Measurements from ENCODE around the gene IGHMBP2. TPM values are rescaled to one million over a fixed set of nuclear protein-coding genes. Genes with fewer than 3 reads are reported as not detected.
"Not testable (repeated sequence)": the region's sequence is repeated elsewhere in the genome, so short reads cannot be mapped to it uniquely, and the experiment has no call there.

IGHMBP2 gene
- total RNA-seq, 1 donor, result 15.5 TPM

DNA sequence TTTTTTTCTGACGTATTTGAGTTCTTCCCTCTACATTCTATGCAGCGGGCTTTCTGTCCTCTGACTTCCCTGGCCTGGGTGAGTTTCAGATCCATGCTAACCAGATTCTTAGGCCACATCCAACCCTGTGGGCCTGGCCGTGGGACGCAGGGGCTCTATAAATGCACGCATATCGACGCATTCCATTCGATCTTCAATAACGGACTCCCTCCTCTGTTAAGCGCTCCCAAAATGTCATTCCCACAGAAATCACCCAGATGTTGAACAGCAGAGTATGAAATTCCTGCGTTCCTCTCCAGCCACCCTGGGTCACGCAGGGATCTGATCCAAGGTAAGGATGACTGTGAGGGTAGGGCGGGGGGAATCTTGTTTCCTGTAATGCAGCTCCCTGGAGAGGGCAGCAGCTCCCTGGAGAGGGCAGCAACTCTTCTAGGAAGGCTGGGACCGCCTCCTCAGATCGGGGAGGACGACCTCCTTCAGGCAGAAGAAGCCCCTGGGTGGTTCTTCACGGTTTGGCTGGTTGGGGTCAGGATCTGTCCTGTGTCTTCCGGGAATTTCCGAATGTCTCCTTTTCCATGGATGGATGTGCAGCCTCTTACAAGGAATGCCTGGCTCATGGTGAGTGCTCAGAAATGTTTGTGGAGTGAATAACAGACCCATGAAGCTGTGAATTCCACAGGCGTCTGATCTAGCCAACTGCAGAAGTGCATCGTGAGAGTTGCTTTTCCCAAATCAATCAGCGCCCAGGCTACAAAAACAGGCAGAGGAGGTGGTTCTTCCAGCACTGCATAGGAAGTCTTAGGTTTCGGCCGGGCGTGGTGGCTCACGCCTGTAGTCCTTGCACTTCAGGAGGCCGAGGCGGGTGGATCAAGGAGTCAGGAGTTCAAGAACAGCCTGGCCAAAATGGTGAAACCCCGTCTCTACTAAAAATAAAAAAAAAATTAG lies 64.9 kb downstream of the IGHMBP2 start:
- no peaks in the 10 kb centered on the region for H3K27me3 ChIP-seq (ENCODE audit: insufficient read depth, low read length)
- no peaks in the 10 kb centered on the region for H3K4me1 ChIP-seq (ENCODE audit: insufficient read depth, low read length)
- H3K4me3 ChIP-seq (ENCODE audit: low read length), result no peak overlapping the region
- no peaks in the 10 kb centered on the region for H3K9me3 ChIP-seq (ENCODE audit: low read depth, low read length)

DNA sequence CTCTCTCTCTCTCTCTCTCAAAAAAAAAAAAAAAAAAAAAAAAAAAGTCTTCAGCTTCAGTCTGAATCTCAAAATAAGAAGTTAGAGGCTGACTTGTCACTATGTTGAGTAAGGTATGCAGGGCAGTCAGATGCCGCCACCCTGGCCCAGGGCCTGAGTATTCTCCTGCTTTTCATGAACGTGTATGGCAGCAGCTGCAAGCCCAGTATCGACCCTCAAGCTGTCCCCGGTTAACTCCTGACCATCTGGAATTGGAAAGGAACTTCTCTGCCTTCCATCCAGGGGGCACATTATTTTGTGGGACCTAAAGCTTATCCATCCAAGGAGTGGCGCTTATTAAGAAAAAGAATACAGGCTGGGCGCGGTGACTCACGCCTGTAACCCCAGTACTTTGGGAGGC lies 65.7 kb downstream of the IGHMBP2 start:
- no peak overlapping the region for H3K4me3 ChIP-seq (ENCODE audit: low read length)
- no peaks in the 10 kb centered on the region for H3K4me1 ChIP-seq (ENCODE audit: insufficient read depth, low read length)
- H3K9me3 ChIP-seq (ENCODE audit: low read depth, low read length), result no peaks in the 10 kb centered on the region
- no peaks in the 10 kb centered on the region for H3K27me3 ChIP-seq (ENCODE audit: insufficient read depth, low read length)

DNA sequence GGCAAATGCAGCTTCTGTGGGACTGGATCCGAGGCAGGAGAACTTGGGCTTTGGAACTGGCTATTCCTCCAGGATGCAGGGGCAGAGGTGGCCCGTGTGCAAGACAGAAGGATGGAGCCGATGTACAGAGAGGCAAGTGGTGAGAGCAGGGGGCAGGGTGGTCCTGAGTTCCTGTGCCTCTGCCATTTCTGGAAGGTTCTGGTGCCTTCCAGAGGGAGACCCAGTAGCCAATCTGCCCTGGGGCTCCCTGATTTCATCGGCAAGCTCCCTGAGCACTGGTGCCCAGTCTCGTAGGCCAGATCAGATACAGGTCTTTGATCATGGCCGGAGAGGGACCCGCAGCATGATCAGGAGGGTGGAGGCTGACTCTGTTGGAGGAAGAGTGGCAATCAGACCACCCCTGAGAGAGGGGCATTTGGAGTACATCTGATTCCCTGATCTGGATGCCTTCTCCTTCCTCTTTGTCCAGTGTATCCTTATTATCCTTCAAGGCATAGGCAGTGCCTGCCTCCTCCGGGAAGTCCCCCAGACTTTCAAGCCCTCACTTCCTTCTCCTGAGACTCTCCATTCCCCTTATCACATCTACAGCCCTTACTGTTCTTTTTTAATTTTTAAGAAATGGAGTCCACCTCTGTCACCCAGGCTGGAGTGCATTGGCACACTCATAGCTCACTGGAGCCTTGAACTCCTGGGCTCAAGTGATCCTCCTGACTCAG lies 67.4 kb downstream of the IGHMBP2 start:
- H3K4me3 ChIP-seq (ENCODE audit: low read length), result no peak overlapping the region
- no peaks in the 10 kb centered on the region for H3K9me3 ChIP-seq (ENCODE audit: low read depth, low read length)
- no peaks in the 10 kb centered on the region for H3K27me3 ChIP-seq (ENCODE audit: insufficient read depth, low read length)
- no peaks in the 10 kb centered on the region for H3K4me1 ChIP-seq (ENCODE audit: insufficient read depth, low read length)

DNA sequence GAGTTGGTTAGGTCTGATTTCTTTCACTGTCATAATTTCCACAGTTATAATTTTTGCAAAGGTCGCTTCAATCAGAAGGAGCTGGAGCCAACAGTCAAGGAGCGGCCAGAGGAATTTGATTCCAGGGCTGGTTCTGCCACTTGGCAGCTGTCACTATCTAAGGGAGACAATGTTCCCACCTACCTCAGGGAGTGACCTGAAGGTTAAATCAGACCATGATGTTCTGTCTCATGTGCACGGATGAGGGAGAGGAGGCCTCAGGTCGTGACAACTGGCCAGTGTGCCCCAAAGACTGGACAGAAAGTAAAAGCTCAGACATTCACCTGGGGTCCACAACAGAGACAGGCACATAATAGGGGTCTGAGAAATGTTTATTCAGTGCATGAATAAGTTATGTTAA lies 69.5 kb downstream of the IGHMBP2 start:
- Histone ChIP-seq H3K9me3 (ENCODE audit: low read depth, low read length) (no peaks in the 10 kb centered on the region), H3K4me3 (ENCODE audit: low read length) (no peak overlapping the region), H3K27me3 (ENCODE audit: insufficient read depth, low read length) (no peaks in the 10 kb centered on the region), H3K4me1 (ENCODE audit: insufficient read depth, low read length) (no peaks in the 10 kb centered on the region)

DNA sequence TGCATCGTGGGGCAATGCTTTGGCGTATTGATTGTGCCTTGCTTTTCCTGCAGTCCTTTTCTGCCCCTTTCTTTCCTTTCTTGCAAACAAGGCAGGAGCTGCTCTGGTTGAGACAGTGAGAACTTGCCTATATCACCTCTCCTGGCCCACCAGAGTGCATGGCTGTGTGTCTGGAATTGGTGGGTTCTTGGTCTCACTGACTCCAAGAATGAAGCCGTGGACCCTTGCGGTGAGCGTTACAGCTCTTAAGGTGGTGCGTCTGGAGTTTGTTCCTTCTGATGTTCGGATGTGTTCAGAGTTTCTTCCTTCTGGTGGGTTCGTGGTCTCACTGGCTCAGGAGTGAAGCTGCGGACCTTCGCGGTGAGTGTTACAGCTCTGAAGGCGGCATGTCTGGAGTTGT lies 70.0 kb downstream of the IGHMBP2 start:
- H3K4me1 ChIP-seq (ENCODE audit: insufficient read depth, low read length); H3K27me3 ChIP-seq (ENCODE audit: insufficient read depth, low read length); H3K4me3 ChIP-seq (ENCODE audit: low read length); H3K9me3 ChIP-seq (ENCODE audit: low read depth, low read length): not testable (repeated sequence)

DNA sequence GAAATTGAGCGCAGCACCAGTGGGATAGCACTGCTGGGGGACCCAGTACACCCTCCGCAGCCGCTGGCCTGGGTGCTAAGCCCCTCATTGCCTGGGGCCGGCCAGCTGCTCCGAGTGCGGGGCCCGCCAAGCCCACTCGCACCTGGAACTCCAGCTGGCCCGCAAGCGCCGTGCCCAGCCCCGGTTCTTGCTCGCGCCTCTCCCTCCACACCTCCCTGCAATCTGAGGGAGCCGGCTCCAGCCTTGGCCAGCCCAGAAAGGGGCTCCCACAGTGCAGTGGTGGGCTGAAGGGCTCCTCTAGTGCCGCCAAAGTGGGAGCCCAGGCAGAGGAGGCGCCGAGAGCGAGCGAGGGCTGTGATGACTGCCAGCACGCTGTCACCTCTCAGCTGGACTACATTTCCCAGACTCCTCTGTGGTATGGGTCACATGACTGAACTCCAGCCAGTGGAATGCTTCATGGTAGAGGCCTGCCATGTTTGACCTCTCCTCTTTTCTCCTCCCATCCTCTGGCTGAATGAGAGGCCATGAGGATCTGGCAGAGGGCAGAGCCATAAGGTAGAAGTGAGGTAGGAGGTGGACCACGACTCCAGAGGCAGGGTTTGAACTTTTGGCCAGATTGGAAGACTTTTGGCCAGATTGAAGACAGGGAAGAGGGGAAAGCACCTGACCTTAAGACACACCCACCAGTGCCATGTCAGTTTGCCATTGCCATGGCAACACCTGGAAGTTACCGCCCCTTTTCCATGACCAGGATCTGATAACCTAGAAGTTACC lies 70.9 kb downstream of the IGHMBP2 start:
- H3K4me3 ChIP-seq (ENCODE audit: low read length), result no peak overlapping the region
- no peaks in the 10 kb centered on the region for H3K9me3 ChIP-seq (ENCODE audit: low read depth, low read length)
- H3K27me3 ChIP-seq (ENCODE audit: insufficient read depth, low read length), result no peaks in the 10 kb centered on the region
- H3K4me1 ChIP-seq (ENCODE audit: insufficient read depth, low read length), result no peaks in the 10 kb centered on the region

DNA sequence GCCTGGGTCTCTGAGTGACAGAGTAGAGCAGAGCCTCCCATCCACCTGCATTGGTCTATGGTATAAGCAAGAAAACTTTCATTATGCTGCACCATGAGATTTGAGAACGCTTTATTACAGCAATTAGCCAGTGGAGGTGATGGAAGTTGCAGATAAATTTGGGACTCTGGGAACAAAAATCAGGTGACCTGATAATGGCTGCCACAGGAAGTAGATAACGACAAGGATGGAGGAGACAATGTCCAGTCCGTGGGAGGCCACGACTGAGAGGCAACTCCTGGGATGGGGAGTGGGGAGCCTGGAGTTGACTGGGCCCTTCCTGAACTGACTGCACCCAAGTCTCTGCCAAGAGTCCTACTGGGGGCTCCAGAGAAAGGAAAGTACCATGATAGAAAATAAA lies 72.4 kb downstream of the IGHMBP2 start:
- Histone ChIP-seq H3K27me3 (ENCODE audit: insufficient read depth, low read length) (no peaks in the 10 kb centered on the region), H3K4me1 (ENCODE audit: insufficient read depth, low read length) (no peaks in the 10 kb centered on the region), H3K4me3 (ENCODE audit: low read length) (no peak overlapping the region), H3K9me3 (ENCODE audit: low read depth, low read length) (no peaks in the 10 kb centered on the region)

DNA sequence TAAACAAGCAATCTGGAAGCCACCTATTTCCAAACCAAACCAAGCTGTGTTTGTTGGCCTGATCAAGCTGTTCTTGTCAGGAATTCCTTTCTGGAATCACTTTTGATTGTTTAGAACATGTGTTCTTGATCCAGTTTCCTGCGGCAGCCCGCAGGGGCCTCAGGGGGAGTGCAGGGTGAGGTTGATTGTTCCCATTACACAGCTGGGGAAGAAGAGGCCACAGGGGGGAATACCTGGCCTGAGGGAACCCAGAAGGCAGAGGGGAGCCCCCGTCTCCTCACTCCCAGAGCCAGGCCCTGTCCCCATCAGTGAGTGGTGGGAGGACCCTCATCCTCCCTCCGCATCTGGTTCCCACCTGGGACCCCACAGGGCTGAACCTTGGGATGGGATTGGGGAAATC lies 72.9 kb downstream of the IGHMBP2 start:
- no peak overlapping the region for H3K4me3 ChIP-seq (ENCODE audit: low read length)
- no peaks in the 10 kb centered on the region for H3K4me1 ChIP-seq (ENCODE audit: insufficient read depth, low read length)
- H3K9me3 ChIP-seq (ENCODE audit: low read depth, low read length), result no peaks in the 10 kb centered on the region
- no peaks in the 10 kb centered on the region for H3K27me3 ChIP-seq (ENCODE audit: insufficient read depth, low read length)

DNA sequence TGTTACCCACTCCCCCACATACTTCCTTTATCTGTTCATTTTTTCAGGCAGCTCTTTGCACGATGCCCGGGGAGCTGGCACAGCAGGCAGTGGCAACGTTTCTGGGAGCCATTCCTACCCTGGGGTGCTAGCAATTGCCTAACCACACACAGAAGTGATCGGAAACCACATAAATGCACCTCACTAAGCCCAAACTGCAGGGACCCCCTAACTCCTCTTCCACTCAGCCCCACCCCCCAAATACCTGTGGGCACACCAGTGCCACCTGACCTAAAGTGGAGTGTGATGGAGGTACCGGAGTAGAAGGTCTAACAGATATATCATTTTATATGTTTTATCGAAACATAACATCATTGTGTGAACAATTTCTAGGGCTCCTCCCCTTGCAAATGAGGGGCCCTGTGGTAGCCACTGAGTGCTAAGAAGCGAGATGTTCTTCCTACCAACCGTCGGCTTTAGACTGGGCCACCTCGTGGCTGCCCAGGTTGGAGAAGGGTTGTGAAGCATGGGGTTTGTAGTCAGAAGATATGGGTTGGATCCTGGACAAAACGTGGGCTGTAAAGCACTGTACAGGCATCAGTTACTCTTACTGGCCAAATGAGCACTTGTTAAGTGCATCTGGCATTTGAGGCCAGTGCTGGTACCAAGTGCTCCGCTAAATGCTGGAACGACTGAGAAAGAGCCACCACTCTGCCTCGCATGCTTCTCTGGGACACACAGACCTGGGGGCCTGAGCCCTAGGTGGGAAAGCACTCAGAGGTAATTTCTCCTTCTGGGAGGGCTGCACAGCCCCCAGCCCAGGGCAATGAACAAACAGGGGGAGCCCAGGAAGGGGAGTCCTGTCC lies 74.3 kb downstream of the IGHMBP2 start:
- H3K27me3 ChIP-seq (ENCODE audit: insufficient read depth, low read length), result peaks cover 5% of the 10 kb centered on the region
- no peaks in the 10 kb centered on the region for H3K4me1 ChIP-seq (ENCODE audit: insufficient read depth, low read length)
- peaks cover 6% of the 10 kb centered on the region for H3K9me3 ChIP-seq (ENCODE audit: low read depth, low read length)
- no peak overlapping the region for H3K4me3 ChIP-seq (ENCODE audit: low read length)

DNA sequence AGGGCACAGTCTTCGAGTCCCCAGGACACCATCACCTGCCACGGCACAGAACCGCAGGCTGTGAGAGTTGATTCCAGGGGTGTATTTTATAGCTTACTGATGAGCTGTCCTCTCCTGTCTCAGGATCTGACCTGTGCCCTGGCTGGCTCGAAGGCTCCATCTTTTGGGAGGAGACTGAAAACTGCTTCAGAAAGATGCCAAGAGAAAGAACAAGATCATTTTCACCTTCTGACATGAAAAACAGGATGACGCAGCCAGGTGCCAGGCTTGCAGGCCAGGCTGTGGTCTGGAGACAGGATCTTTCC lies 74.9 kb downstream of the IGHMBP2 start:
- no peak overlapping the region for H3K4me3 ChIP-seq (ENCODE audit: low read length)
- no peaks in the 10 kb centered on the region for H3K4me1 ChIP-seq (ENCODE audit: insufficient read depth, low read length)
- peaks cover 6% of the 10 kb centered on the region for H3K9me3 ChIP-seq (ENCODE audit: low read depth, low read length)
- H3K27me3 ChIP-seq (ENCODE audit: insufficient read depth, low read length), result peaks cover 5% of the 10 kb centered on the region

DNA sequence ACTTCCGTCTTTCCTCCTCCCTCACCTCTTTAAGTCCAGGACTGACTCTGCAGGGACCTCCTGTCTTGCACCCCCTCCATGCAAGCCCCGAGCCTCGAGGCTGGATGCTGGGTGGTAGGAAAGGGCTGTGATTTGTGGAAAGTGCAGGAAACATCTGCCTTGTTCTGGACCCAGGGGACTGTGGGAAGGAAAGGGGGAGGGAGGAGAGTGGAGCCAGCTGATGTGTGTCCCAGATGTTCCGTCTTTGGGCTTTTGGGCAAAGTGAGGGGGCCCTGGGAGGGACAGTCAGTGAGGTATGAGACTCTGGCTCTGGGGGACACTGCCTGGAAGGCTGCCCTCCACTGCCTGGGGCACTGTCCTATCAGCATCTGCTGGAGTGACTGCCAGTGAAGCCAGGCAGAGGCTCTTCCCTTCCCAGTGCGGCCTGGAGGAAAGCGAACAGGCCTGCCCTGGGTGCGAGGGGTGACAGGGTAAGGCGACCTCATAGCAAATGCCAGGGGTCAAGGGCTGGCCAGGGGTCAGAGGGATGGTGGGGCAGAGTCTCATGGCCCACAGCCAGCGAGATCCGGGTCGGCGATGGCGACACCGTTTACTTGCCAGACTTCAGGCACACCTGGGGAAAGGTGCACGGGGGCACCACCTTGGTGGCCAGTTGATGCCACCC lies 75.4 kb downstream of the IGHMBP2 start:
- peaks cover 6% of the 10 kb centered on the region for H3K9me3 ChIP-seq (ENCODE audit: low read depth, low read length)
- no peak overlapping the region for H3K4me3 ChIP-seq (ENCODE audit: low read length)
- H3K27me3 ChIP-seq (ENCODE audit: insufficient read depth, low read length), result peaks cover 5% of the 10 kb centered on the region
- no peaks in the 10 kb centered on the region for H3K4me1 ChIP-seq (ENCODE audit: insufficient read depth, low read length)

DNA sequence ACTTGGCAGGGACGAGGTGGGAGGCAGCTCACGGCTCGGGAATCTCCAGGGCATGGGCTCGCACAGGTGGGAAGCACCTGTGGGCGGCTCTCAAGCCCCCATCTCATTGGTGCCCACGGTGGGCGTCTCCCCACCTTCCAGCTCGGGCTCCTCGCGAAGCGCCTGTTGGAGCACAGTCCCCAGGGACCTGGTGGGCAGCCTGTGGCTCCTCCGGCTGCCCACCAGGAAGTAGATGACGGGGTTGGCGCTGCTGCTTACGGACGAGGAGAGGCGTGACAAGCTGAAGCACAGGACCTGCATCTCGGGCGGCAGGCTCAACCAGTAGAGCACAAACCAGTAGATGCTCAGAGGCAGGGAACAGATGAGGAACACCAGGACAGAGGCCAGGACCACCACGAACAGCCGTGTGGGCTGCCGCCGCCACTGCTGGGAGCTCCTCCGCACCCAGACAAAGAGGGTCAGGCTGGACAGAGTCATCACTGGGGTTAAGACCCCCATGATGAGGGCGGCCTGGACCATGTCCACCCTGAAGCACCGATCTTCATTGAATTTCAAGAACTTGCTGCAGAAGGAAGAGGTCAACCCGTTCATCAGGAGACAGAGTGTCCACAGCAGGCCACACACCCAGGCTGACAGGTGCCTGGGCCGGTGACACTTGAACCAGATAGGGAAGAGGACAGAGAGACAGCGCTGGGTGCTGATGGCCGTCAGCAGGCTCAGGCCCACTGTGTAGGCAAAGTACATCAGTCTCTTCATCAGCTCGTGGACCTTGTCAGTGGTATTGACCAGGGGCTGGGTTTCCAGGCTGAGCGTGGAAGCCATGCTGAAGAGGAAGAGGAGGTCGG lies 76.5 kb downstream of the IGHMBP2 start:
- Histone ChIP-seq H3K27me3 (ENCODE audit: insufficient read depth, low read length) (peaks cover 5% of the 10 kb centered on the region), H3K4me1 (ENCODE audit: insufficient read depth, low read length) (no peaks in the 10 kb centered on the region), H3K9me3 (ENCODE audit: low read depth, low read length) (peaks cover 6% of the 10 kb centered on the region), H3K4me3 (ENCODE audit: low read length) (no peak overlapping the region)

DNA sequence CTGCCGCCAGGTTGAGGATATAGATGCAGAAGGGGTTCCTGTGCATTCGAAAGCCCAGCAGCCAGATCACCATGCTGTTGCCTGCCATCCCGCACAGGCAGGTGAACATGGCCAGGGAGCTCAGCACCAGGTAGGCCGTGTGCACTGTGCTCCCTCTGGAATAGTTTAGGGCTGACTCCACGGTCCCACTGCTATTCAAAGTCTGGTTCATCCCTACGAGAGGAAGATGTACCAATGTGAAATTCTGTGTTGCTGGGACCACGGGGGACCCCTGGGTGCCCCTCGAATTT lies 77.0 kb downstream of the IGHMBP2 start, which contains the start of gene MRGPRD:
MRGPRD (minus strand) TSS at position 211 of the 290 bp plus-strand sequence; CDS start at position 211, 0 bp downstream.
- Histone ChIP-seq H3K27me3 (ENCODE audit: insufficient read depth, low read length) (peaks cover 5% of the 10 kb centered on the region), H3K4me1 (ENCODE audit: insufficient read depth, low read length) (no peaks in the 10 kb centered on the region), H3K9me3 (ENCODE audit: low read depth, low read length) (peaks cover 6% of the 10 kb centered on the region), H3K4me3 (ENCODE audit: low read length) (no peak within 1 kb of the TSS)

Measured in mononuclear cell (primary cell).